LoVo (cell line): ENCODE results near the gene ALDH1L1.

Source experiments
- DNase-seq: peaks from one replicate; pipeline ENCODE4 v3.0.0-alpha.2; 2016; ENCODE audit warnings: low spot score

Gene ALDH1L1

DNA sequence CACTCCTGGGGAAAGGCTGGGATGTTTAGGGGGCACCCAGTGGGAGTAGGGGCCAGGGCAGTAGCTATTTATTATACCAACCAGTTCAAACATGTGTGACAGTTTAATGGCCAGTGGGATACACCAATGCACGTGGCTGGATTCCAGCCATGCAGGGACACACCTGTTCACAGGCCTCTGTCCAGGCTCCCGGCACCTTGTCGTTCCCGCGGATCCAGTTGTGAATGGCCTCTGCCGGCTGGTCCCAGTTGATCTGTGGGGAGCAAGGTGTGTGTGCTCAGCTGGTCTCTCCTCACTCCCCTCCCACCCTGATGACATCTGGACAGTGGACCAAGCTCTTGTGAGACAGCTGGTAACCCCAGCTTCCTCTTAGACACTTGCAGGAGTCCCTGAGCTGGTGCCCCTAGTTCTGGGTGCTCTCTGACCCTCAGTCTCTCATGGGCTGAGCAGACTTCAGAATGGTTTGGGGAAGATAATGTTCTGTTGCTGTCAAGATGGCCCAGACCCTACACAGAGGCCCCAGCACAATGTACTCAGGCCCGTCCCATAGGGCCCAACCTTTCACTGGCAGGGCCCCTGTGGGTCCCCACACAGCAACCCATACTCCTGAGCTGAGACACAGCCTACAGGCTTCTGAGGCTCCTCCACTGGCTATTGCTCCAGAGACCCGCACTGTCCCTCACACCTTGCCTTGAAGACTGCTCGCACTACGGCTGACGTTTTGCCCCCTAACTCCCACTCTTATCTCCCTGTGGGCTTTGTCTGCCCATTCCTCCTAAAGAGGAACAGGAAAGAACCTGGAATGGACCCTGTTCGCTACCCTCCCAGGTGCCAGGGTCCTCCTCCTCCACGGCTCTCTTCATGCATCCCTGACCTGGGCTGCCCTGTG lies 25.8 kb downstream of the ALDH1L1 start:
- no peak for DNase-seq

DNA sequence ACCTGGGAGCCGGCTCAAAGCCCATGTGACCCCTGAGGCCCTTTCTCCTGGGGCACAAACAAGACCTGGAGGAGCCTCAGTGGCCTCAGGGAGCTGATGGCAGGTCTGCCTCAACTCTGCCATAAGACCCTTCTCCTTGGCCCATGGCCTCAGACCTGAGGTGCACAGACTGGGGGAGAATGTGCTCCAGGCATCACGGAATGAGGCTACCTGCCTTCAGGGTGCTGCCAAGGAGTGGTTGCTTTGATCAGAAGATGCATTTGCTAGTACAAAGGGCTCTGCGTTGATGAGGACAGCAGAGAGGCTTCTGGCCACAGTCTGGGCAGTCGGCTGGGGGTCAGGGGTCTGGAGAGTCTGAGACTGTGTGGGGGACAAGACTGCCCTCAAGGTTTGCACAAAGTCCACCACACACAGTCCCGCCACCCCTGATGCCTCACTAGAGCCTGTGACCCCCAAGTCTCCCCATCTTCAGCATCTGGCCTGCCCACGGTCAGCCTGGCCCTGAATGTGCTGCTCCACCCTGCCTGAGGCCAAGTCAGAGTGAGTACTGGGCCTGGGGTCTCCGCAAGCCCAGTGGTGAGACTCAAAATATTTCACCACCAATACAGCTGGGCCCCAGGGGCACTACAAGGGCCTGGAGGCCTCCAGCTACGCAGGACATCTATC lies 26.6 kb downstream of the ALDH1L1 start:
- DNase-seq = no peak

DNA sequence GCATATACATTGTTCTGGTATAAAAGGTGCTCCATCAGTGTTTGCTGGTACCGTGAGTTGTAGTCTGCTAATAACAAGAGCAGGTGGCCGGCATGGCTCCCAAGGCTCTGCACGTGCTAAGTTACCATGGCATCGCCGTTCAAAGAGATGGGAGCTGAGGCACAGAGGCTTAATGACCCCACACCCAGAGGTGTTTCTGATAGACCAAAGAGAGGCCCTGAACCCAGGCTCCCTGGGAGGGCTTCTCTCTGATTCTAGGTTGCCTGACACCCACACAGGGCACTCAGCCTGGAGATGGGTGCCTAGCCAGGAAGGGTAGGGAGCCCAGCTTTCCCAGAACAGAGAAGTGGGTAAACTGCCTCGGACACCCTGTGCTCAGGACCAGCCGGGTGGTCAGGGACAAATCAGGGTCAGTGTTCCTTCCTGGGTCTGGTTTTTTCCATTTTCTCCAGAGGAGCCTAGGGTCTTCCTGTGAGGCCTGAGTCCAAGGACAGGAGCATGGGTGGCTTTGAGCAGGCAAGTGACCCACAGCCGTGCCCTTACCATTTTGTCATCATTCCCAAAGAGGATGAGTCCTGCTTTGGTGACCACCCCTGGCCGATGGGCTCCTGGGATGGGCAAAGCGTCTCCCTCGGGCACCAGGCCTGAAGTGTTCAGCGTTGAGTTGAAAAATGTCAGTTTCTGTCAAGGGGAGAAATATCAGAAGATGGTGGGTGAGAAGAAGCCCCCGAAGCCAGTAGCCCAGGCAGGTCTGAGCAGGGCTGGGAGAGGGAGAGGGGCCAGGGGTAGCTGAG lies 27.3 kb downstream of the ALDH1L1 start:
- DNase-seq = no peak

DNA sequence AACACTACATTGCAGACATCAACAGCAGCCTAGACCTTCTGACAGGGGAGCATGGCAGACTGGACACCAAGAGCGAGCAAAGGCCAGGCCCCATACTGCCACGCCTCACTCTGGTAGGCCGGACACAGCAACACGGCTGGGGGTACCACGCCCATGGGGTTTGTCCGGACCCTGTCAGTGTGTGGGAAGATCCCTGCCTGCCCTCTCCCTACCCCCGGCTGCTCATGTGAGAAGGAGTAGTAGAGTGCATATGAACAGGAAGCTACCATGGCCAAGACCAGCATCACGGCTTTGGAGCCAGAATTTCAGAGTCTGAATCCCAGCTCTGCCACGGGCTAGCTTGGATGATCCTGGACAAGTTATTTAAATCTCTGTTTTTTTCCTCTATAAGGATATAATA lies 27.9 kb downstream of the ALDH1L1 start:
- DNase-seq = no peak

DNA sequence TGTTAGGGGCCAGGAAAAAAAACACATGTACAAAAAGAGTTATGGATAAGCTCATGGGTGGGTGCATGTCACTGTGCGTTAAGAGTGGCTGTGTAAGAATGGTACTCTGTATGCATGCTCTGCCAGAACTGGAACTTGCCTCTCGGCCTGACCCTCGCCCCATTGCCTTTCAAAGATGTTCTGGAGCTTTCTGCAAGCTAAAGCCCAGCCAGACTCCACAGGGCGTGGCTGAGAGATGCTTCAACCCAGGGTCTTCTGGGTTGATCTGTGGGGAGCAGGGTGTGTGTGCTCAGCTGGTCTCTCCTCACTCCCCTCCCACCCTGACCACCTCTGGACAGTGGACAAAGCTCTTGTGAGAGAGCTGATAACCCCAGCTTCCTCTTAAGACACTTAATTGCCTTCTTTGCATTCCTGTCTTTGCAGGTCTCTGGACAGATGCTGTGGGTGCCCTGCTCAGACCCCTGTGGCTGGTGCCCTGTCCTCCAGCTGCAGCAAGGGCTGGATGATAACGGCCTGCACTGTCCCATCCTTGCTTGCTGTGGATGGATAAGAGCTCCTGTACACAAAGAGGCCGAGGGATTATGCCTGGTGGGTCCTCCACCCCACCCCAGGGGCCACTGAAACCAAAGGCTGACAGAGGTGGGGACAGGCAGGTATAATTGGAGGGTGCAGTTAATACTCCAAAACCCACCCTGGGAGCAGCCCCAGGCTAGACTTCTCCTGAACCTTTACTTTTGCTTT lies 28.7 kb downstream of the ALDH1L1 start:
- no peak for DNase-seq

DNA sequence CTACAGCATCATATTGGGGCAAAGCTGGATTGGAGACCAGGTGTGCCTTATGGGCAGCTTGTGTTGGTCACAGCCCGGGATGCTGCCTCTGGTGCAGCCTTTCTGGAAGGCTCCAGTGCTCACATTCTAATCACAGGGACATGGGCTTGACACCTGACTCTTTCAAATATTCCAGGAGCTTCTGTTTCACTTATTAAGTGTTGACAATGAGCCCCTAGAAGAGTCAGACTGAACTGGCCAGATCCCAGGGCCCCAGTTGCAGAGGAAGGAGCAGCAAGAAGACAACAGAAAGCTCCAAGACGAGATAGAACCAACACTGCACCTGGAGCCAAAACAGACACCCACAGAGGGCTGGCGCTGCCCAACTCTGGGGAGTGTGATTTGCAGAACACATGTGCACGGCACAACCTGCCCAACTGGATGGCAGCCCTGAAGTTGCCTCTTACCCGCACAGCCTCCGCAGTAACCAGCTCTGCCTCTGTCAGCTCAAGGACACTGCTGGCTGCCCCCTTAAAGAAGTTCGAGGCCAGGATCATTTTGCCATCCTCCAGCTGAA lies 30.3 kb downstream of the ALDH1L1 start:
- no peak for DNase-seq

DNA sequence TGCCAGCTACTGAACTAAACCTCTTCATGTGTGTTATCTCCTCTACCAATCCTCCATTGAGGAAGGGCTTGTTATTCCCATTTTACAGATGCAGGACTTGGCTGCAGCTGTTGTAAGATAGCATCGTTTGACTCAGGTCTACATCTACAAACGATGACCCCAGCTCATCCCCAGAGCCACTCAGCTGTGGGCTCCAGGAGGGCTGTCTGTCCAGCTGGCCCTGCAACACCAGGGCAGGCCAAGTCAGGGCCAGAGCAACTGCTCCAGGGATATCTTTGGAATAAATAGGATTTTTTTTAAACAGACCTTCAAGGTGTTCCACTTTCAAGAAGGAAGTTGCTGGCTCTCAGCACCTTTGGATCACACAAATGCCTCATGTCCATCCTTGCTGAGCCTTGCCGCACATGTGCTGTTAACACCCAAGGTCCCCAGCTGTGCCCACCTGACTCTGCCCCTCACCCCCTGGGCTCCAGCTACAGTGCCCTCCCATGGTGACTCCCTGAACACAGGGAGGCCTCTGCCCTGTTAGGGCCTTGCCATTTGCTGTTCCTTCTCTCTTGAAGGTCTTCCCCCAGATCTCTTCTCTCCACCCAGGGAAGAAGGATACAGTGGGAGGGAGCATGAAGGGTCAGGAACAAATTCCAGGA lies 31.0 kb downstream of the ALDH1L1 start:
- DNase-seq = no peak

DNA sequence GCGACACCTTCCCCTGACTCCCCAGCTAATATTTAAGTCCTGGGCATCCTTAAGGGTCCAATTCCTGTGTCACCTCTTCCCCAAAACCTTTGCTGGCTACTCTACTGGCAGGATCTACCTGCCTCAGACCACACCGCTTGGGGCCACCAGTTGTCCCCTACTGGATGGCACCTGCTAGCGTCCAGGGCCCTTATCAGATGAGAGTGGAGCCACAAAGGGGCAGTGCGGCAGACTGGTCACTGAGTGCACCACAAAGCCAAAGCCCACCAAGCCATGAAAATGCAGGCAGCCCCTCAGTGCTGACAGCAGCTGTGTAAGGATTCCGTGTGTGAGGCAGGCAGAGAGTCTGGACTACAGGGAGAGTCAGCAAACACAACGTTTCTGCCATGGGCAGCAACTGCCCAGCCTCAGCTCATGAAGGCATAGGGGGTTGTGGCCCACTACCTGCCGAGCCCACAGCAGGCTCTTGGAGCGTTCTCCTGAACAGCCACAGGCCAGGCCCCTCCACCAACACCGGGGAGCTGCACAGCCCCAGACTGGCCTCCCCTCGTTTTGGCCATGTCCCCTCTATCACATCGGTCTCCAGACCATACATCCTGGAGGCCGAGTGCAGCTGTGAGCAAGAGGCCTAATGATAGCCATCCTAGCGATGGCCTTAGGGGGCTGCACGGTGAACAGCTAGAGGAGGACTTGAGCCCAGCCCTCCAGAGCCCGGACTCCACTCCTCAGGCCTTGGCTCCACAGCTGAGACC lies 32.3 kb downstream of the ALDH1L1 start:
- DNase-seq = no peak

DNA sequence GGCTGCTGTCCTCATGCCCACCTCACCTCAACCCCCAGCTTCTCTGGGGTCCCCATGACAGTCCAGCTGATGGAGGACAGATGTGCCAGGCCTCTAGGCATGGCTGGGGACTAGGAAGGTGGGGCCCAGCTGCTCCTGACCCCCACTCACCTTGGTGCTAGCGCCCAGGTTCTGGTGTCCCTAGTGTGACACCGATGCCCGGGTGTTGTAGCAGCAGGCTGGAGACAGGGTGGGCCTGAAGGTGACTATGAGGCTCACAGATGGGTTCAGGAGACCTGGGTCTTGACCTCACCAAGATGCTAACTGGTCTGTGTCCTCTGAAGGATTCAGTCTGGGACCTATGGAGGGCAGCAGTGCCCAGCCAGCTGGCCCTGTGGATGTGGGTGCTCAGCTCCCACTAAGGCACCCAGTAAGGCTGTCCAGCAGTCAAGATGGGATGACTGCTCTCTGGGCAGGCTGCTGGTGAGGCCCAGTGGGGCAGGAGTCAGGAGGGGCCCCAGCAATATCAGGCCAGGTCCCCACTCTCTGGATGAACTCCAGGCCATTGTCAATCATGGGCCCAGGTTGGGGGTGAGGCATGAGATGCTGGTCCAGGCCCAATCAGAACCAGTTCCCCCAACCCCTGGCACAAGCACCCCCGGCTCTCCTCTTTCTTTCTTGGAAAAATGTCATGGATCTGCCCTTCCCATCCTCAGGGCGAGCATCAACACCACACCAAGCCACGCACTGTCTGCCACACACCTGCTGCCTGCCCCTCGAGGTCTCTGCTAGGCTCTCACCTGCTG lies 33.0 kb downstream of the ALDH1L1 start:
- no peak for DNase-seq

DNA sequence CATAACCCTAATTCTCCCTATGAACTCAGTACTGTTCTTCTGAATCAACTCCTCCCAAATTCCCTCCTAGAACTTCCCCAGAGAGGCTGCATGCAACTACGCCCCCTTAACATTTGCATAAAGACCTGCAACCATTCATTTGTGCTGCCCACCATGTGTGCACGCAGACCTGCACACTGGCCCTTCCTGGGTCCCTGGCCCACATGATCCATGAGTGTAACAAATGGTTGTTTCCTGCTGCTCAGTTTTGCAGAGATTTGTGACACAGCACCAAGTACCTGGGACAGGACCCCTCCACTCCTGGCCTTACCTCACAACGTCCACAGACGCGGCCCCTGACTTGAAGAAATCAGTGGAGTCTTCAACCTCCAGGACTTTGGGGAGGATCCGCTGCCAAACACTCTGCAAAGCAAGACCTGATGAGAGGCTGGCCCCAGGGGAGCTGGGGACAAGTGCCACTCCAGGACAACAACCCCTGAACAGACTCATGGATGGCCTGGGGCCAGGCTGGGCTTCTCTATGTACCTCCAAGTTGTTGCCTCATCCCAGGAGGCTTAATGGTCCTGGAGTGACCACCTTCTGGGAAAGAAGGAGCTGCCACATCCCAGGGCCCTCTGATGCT lies 33.8 kb downstream of the ALDH1L1 start:
- no peak for DNase-seq

DNA sequence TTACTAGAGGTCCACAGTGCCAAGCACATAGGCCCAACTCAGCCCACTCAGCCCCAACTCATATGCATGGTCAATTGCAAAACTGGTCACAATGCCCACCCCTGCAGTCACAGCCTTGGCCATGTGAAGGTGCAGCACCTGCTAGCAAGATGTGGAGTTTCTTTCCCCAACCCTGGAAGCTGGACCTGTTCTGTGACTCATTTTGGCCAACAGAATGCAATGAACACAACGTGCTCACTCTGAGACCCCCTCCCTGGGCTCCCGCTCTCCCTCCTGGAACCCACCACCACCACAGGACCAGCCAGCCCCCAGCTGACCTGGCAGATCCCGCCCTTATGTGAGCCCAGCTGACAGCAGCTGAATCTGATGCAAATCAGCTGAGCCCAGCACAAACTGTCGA lies 34.4 kb downstream of the ALDH1L1 start:
- DNase-seq = no peak

DNA sequence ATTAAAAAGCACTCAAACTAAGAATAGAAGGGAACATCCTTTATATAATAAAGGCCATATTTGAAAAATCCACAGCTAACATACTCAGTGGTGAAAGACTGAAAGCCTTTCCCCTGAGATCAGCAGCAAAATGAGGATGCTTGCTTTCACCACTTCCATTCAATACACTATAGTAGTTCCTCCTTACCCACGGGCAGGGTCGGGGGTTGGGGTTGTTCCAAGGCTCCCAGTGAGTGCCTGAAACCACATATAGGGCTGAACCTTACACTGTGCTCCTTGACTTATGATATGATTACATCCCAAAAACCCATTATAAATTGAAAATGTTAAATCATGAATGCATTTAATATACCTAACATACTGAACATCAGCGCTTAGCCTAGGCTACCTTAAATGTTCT lies 37.7 kb downstream of the ALDH1L1 start:
- no peak for DNase-seq

DNA sequence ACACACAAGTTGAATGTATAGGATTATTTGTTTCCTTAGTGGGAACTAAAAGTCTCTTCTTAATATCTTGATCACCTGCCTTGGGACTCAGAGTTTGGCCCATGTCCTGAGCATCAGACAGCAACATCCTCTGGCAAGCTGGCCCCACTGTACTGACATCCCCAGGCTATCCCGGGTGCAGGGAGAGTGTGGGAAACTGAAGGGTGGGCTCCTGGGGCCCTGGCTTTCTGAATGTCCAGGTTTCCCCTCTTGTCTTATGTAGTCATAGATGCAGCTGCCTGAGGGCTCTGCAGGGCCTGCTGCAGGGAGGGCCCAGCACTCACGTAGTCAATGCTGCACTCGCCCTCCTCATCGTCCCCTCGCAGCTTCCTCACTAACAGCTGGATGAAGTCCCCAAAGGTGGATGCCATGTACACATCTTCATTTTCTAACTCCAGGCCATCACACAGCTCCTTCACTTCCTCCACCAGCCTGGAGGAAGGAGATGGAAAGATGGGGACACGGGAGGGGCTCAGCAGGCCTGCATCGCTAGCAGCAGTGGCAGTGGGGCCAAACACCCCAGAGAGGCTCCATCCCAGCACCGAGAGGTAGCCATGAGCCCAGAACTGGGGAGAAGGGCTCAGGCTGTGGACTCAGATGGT lies 42.8 kb downstream of the ALDH1L1 start:
- no peak for DNase-seq

DNA sequence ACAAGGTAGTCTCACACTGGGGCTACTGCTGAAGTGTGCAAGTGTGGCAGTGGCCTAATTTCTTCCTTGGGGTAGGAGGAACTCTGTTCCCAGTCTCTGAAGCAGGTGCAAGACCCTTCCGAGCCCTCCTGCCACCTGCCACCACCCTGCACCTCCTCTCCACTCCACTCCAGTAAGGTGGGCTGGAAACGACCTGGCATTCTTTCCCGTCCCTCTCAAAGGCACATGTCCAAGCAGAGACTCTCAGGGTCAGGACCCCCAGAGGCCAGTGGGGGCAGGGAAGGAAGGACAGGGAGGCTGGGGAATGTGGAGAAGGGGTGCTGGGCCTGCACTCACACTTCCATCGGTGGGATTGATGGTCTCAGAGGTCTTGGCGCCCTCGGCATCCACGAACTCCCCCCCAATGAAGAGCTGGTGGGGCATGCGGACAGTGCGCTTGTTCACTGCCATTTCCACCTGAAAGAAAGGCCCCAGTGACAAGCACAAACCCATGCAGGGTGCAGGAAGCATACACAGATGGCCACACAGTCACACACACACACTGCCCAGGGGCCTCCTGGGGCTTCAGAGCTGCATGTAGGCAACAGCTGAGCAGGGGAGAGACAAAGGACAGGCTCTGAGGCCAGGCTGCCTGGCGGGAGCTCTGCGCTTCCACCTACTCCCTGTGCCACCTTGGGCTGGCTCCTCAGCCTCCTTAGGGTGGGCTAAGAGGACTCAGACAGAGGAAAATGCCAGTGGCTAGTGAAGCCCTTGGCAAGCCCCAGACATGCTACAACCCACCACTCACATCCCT lies 43.8 kb downstream of the ALDH1L1 start:
- DNase-seq = no peak

DNA sequence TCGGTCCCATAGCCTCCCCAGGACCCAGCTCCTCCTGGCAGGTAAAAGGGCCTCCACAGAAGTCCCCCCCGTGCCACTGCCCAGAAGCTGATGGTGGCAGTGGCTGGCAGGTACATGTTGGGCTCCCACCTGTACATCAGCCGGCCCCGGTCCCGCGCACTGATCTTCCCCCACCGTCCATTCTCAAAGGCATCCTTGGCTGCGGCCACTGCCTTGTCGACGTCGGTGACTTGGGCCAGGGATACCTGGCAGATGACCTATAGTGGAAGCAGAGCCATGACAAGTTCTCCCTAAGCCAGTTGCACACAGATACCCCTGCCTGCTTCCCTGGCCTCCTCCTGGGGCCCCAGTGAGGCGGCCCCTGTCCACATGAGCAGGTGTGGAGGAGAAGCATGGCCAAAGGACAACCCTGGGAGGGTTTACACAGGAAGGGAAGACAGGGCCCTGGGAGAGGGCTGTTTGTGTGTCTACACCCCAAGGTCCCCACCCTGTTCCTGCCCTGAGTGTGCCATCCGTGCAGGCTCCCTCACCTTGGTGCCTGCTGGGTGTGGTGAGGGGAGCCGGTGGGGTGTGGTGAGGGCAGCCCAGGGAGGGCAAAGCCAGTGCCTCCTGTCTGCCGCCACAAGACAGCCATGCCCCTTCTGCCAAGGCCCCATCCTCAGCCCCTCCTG lies 44.8 kb downstream of the ALDH1L1 start:
- DNase-seq = no peak

DNA sequence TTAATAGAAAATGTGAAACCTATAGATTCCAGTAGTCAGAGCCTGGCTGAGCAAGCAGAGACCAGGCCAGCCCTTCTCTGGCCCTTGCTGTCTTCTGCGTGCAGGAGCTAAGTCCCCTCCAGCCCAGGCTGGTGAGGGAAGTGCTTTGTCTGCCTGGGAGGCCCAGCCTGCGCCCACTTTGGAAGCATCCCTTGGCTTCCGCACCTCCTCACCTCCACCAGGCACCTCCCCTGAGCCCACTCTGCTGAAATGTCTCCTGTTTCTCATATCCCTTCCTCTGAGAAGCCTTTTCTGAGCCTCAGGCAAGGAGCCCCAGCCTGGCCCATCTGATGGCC lies 45.3 kb downstream of the ALDH1L1 start:
- no peak for DNase-seq

DNA sequence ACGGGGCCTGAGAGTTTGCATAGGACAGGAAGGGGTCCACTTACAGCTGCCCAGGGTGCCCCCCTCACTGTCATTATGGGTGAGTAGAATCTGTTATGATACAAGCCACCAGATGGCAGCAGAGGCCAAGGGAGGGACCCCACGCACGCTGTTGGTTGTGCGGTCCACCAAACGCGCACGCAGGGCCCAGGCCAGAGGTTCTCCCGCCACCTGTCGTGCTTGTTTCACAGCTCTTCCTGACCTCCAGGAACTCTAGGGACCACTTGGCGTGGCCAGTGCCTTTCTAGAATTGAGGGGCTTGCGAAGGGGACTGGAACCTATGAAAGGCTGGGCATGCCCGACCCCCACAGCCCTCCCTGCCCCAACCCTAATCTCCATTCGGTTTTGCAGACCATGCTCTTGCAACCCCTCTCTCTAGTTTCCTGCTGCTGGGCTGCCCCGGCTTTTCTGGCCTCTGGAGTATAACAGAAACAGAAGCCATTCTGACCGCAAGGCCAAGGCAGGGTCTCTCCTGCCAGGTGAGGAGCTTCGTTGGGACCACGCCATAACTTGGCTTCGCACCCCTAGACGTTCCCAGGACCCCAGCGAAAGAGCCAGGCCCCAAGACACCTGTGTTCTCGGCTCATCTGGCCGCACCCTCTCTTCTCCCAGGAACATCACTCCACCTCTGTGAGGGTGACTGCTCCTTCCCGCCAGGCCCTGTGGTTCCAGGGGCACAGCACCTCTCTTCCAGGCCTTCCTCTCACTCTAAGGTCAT lies 46.0 kb downstream of the ALDH1L1 start:
- peak; percentile 61 for DNase-seq
